ENCODE results near the gene PI4KB. TPM values are rescaled to one million over a fixed set of nuclear protein-coding genes. Genes with fewer than 3 reads are reported as not detected.

PI4KB gene
- total and polyA plus RNA-seq, 2 of the 13 experiments (the other 11 are each of a cell fraction or from before 2014, with no cell fraction given), result 19.5 to 29.3 TPM

DNA sequence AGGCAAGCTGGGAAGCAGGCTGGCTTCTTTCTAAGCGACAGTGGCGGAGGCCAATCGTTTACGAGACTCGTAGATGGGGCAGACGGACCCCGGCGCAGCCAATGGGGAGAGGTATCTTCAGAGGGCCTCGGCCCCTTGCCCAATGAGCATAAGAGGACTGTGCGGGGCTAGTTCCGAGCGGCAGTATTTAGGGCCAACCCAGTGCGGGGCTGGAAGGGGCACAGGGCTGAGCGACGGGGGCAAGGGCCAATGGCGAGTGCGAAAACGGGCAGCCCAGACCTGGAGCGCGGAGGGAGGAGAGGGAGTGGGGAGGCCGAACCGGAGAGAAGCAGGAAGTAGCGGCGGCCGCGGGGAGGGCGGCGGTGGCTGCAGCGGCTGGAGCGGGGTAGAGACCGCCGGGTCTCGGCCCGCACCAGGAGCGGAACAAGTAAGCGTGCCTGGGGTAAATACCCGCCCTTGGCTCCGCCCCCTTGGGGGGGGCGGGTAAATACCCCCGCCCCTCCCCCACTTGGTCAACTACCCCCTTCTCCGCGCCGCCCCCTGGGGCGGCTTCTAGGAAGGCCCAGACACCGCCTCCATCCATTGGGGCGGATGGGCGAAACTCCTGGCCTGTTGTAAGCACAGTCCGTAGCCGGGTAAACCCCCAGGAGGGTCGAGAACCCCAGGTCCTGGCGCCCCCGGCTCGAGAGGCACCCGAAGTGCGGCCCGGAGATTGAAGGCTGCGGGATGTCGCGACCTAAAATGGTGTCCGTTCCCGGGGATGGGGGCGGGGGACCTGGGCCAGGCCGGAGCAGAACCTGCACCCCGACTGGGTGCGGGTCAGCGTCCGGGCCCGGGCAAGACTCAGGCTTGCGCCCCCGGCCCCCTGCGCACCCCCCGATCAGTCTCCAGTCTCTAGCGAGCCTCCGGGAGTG lies 45.0 kb downstream of the PI4KB start, which contains the start of gene ZNF687 (continued):
- TF ChIP-seq, protein P1, sequence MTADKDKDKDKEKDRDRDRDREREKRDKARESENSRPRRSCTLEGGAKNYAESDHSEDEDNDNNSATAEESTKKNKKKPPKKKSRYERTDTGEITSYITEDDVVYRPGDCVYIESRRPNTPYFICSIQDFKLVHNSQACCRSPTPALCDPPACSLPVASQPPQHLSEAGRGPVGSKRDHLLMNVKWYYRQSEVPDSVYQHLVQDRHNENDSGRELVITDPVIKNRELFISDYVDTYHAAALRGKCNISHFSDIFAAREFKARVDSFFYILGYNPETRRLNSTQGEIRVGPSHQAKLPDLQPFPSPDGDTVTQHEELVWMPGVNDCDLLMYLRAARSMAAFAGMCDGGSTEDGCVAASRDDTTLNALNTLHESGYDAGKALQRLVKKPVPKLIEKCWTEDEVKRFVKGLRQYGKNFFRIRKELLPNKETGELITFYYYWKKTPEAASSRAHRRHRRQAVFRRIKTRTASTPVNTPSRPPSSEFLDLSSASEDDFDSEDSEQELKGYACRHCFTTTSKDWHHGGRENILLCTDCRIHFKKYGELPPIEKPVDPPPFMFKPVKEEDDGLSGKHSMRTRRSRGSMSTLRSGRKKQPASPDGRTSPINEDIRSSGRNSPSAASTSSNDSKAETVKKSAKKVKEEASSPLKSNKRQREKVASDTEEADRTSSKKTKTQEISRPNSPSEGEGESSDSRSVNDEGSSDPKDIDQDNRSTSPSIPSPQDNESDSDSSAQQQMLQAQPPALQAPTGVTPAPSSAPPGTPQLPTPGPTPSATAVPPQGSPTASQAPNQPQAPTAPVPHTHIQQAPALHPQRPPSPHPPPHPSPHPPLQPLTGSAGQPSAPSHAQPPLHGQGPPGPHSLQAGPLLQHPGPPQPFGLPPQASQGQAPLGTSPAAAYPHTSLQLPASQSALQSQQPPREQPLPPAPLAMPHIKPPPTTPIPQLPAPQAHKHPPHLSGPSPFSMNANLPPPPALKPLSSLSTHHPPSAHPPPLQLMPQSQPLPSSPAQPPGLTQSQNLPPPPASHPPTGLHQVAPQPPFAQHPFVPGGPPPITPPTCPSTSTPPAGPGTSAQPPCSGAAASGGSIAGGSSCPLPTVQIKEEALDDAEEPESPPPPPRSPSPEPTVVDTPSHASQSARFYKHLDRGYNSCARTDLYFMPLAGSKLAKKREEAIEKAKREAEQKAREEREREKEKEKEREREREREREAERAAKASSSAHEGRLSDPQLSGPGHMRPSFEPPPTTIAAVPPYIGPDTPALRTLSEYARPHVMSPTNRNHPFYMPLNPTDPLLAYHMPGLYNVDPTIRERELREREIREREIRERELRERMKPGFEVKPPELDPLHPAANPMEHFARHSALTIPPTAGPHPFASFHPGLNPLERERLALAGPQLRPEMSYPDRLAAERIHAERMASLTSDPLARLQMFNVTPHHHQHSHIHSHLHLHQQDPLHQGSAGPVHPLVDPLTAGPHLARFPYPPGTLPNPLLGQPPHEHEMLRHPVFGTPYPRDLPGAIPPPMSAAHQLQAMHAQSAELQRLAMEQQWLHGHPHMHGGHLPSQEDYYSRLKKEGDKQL (CRISPR knock-in tag; IDR thresholded peaks at IDR 0.05; ENCODE audit: low read depth), result no peak
- peak; percentile 8; the same call in 1 of the 2 replicates for TF ChIP-seq MEIS2 (CRISPR knock-in tag; IDR thresholded peaks at IDR 0.05)
- TF ChIP-seq SMYD3 (CRISPR knock-in tag; IDR thresholded peaks at IDR 0.05), result no peak
- TF ChIP-seq PHF21A (CRISPR knock-in tag; IDR thresholded peaks at IDR 0.05), result peak; percentile 84
- TF ChIP-seq ZKSCAN1 (IDR thresholded peaks at IDR 0.05; ENCODE audit: low read length), result no peak
- no peak for TF ChIP-seq ZNF282 (IDR thresholded peaks at IDR 0.05; ENCODE audit: partially characterized antibody)
- no peak for TF ChIP-seq ZSCAN31 (CRISPR knock-in tag; IDR thresholded peaks at IDR 0.05; ENCODE audit: low read depth)
- TF ChIP-seq ZNF225 (CRISPR knock-in tag; IDR thresholded peaks at IDR 0.05), result no peak
- TF ChIP-seq MAFF (IDR thresholded peaks at IDR 0.05; ENCODE audit: low read depth, low read length), result no peak
- no peak for TF ChIP-seq ZKSCAN8 (CRISPR knock-in tag; IDR thresholded peaks at IDR 0.05; ENCODE audit: borderline replicate concordance)
- TF ChIP-seq NKX3-1 (CRISPR knock-in tag; IDR thresholded peaks at IDR 0.05), result peak; percentile 57; the same call in 1 of the 2 replicates
- TF ChIP-seq CREBL2 (CRISPR knock-in tag; IDR thresholded peaks at IDR 0.05; ENCODE audit: borderline replicate concordance), result no peak
- TF ChIP-seq, protein P2, sequence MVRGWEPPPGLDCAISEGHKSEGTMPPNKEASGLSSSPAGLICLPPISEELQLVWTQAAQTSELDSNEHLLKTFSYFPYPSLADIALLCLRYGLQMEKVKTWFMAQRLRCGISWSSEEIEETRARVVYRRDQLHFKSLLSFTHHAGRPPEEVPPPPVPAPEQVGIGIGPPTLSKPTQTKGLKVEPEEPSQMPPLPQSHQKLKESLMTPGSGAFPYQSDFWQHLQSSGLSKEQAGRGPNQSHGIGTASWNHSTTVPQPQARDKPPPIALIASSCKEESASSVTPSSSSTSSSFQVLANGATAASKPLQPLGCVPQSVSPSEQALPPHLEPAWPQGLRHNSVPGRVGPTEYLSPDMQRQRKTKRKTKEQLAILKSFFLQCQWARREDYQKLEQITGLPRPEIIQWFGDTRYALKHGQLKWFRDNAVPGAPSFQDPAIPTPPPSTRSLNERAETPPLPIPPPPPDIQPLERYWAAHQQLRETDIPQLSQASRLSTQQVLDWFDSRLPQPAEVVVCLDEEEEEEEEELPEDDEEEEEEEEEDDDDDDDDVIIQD (CRISPR knock-in tag; IDR thresholded peaks at IDR 0.05; ENCODE audit: low read depth), result peak; percentile 20; the same call in 1 of the 2 replicates
- no peak for TF ChIP-seq SP1 (IDR thresholded peaks at IDR 0.05)
- peak; percentile 77; the same call in 1 of the 2 replicates for TF ChIP-seq SP1 (CRISPR knock-in tag; IDR thresholded peaks at IDR 0.05)
- TF ChIP-seq ZNF598 (CRISPR knock-in tag; IDR thresholded peaks at IDR 0.05; ENCODE audit: borderline replicate concordance), result no peak
- TF ChIP-seq ZNF672 (CRISPR knock-in tag; IDR thresholded peaks at IDR 0.05), result no peak
- no peak for TF ChIP-seq ZNF691 (CRISPR knock-in tag; IDR thresholded peaks at IDR 0.05; ENCODE audit: borderline replicate concordance, low read depth)
- TF ChIP-seq, protein P3, sequence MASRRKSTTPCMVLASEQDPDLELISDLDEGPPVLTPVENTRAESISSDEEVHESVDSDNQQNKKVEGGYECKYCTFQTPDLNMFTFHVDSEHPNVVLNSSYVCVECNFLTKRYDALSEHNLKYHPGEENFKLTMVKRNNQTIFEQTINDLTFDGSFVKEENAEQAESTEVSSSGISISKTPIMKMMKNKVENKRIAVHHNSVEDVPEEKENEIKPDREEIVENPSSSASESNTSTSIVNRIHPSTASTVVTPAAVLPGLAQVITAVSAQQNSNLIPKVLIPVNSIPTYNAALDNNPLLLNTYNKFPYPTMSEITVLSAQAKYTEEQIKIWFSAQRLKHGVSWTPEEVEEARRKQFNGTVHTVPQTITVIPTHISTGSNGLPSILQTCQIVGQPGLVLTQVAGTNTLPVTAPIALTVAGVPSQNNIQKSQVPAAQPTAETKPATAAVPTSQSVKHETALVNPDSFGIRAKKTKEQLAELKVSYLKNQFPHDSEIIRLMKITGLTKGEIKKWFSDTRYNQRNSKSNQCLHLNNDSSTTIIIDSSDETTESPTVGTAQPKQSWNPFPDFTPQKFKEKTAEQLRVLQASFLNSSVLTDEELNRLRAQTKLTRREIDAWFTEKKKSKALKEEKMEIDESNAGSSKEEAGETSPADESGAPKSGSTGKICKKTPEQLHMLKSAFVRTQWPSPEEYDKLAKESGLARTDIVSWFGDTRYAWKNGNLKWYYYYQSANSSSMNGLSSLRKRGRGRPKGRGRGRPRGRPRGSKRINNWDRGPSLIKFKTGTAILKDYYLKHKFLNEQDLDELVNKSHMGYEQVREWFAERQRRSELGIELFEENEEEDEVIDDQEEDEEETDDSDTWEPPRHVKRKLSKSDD (CRISPR knock-in tag; IDR thresholded peaks at IDR 0.05; ENCODE audit: low read depth), result no peak

Measured in HepG2 (cell line).